Limb (tissue), 2 donors: ENCODE data around the gene BORCS8.

Experiments
- DNase-seq, 2 donors: peaks; one replicate each; pipeline ENCODE4 v3.0.0-alpha.2; 2016; ENCODE audit errors: extremely low spot score in 2 of 2

Gene BORCS8

GRCh38 chr19:19214159-19214490, 22.2 kb upstream of the BORCS8 start:
- no peak for DNase-seq

- no peak for DNase-seq
Observed at GRCh38 chr19:19213426-19214158, 21.6 kb upstream of the BORCS8 start.

DNA sequence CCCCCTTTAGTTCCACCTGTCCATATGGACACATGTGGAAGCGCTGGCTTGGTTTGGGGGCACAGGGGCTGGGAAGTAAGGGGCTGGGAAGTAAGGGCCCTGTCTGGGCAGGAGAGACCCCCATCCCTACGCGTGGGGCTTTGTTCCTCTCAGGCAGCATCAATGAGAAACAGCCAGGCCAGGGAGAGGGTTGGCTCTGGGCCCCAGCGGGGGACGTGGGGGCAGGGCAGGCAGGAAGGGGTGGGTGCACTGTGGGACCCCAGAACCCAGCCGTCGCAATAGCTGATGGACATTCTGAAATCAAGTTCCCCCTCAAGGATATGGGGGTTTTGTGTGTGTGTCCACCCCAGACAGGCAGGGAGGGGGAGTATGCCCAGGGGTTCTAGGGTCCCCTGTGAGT, 21.0 kb upstream of the BORCS8 start:
- DNase-seq = no peak

GRCh38 chr19:19211499-19212420, 19.8 kb upstream of the BORCS8 start, which contains the start of gene NCAN:
Gene NCAN (plus strand): TSS chr19:19211958. CDS start chr19:19216954, 4,996 bp downstream.
- peak in 1 of 2 donors; percentile 67 for DNase-seq

GRCh38 chr19:19209372-19209771, 17.4 kb upstream of the BORCS8 start:
- no peak for DNase-seq

GRCh38 chr19:19207637-19208572, 16.0 kb upstream of the BORCS8 start:
- DNase-seq = no peak

DNA sequence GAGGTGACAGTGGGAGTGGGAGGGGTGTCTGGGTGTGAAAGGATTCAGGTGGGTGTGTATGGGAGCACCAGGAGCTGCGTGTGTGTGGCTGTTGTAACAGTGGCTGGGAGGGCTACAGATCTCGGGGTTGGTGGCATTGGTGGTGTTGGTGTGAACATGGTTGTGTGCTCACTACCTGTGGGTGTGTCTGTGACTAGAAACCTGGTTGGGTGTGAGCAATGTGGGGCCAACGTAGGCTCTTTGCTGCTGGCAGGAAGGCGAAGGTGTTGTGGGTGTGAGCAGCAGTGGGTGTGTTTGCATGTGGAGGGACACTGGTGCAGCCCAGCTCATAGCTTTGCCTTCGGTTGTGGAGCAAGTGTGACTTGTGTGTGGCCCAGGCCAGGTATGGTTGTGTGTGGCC, 15.0 kb upstream of the BORCS8 start:
- DNase-seq = no peak

GRCh38 chr19:19205416-19206410, 13.8 kb upstream of the BORCS8 start:
- no peak for DNase-seq

DNA sequence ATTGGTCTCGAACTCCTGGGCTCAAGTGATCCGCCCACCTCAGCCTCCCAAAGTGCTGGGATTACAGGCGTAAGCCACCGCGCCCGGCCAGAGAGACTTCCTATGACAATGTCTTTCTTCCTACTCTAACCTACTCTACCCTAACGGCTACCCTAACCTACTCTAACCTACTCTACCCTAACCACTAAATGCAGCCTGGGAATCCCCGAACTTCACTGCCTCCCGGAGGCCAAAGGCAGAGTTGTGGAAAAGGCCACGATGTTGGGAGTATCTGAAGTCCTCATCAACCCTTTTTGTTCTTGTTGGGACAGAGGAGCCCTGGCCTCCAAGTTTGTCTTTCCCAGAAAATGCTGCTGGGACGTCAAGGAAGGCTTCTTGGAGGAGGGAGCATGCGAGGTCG, 12.2 kb upstream of the BORCS8 start:
- no peak for DNase-seq

- DNase-seq = peak; percentile 90 to 91
Observed at GRCh38 chr19:19203012-19203856, 11.3 kb upstream of the BORCS8 start, which contains the start of gene NR2C2AP. Gene NR2C2AP (minus strand): TSS chr19:19203414. CDS start chr19:19203060, 354 bp downstream.

DNA sequence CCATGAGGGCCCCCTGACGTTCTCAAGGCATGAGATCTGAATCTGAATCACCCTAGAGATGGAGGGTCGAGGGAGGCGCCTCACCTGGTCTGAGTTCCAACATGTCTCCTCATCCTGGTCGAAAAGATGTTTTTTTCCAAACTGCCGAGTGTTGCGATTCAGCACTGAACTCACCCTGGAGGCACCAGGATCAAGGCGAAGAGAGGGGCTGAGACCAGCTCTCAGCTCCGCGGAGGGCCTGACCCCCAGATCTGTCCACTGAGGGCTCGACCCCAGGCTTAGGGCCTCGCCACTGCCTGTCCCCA, 10.7 kb upstream of the BORCS8 start:
- DNase-seq = no peak

DNA sequence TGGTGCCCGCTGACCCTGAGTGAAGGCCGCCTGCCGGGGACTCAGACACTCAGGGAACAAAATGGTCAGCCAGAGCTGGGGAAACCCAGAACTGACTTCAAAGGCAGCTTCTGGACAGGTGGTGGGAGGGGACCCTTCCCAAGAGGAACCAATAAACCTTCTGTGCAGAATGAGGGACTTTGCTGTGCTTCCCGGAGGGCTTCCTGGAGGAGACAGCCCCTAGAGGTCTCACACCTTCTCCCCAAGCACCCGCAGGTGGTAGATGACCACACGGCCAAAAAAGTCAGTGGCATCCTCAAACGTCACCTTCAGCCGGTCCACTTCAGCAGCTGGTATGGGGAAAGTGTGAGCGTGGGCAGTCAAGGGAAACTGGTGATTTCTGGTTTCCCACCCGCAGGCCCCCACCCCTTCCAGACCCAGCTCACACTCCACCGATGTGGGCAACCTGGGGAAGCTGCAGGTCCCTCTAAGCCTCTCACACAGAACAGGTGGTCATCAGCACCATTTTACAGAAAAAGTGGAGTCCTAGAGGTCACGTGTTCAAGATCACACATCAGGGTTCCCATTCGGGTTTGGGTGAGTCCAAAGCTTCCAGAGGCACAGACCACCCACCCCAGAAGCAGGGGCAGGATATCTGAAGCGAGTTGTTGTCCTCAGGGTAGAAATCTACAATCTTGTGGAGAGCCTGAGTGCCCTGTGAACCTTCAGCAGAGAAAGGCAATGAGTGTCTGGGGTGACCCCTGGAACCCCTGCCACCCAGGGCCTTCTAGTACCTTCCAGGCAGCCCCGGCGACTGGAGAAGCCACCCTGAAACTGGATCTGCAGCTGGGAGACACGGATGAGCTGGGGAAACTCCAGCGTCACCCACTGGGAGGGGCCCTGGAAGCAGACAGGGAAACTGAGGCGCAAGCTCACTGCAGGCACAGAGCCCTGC, 10.0 kb upstream of the BORCS8 start:
- no peak for DNase-seq

- no peak for DNase-seq
Observed at GRCh38 chr19:19193926-19194325, 2.0 kb upstream of the BORCS8 start.

DNA sequence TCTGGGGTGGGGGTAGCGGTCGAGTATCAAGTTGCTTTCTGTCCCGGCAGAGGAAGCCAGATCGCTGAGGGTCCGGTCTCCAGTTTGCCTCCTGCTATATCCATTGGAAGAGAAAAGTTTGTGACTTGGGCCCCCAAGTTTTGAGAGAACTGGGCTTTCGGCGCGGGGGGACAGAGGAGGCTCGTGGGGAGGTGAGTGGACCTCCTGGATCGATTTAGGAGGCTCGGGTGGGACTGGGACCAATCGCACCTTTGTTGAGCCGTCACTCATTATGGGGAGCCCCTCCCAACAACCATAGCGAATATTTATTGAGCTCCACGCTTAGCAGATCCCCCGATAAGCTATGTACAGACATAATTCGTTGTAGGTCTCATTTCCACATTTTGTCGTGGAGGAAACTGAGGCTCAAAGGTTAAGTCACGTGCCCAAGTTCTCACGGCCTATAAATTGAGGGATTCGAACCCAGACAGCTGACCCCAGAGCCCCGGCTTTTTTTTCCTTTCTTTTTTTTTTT, 1.0 kb upstream of the BORCS8 start:
- DNase-seq = no peak

DNA sequence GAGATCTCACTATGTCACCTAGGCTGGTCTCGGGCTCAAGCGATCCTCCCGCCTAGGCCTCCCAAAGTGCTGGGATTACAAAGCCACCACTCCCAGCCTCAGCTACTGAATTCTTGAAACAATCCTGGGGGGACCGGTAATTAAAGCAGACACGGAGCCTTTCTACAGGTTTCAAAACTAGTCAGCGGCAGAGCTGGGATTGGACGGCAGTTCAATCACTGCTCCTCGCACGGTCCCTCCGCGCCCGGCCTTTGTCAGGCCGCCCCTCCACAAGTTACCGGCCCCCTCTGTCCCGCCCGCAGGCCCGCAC, 229 bp downstream of the BORCS8 start:
- DNase-seq = no peak

DNA sequence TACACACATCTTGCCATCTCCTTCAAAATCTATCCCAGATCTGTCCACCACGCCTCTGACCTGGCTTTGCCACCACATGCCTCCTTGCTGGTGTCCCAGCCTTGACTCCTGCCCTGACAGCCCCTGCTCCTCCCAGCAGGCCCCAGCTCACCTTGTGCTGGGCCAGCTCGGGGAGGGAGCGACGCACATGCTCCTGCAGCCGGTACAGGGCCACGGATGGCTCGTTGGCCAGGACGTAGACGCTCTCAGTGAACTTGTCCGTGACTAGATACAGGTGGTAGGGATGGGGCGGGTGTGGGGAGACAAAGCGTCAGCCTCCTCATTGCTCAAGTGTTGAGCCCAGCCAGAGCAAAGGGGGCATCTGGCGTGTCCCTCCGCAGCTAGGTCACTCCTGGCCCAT, 5.2 kb downstream of the BORCS8 start:
- no peak for DNase-seq

- no peak for DNase-seq
Observed at GRCh38 chr19:19185853-19186740, 5.9 kb downstream of the BORCS8 start.
